ENCODE results near the gene PSME3. TPM values are rescaled to one million over a fixed set of nuclear protein-coding genes. Genes with fewer than 3 reads are reported as not detected.

The PSME3 gene
- total and polyA plus RNA-seq, 2 of the 13 experiments (the other 11 are each of a cell fraction or from before 2014, with no cell fraction given): 66.3 to 135 TPM

DNA sequence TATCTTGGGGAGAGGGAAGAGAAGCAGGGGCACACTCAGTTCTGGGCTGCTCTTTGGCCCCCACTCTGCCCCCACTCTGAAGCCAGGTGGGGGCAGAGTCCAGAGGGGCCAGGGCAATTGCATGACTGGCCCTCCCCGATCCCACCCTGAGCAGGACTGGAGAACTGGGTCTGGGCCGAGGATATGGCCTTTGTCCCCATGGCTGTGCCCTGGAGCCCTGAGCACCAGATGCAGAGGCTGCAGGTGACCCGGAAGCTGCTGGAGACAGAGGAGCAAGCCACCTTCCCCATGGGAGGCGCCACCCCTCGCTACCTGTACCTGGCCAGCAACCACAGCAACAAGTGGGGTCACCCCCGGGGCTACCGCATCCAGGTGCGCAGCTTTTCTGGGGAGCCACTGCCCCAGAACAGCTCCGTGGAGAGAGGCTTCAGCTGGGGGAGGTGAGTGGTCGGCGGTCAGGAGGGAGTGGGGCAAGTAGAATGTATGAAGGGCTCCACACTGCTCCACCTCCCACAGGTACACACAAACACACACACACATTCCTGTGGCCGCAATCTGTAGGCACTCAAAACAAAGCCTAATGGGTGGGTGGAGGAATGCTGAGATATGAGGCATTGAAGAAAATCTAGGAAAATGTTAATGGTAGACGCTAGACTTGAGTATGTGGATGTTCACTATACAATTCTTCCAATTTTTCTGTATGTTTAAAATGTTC lies 39.2 kb downstream of the PSME3 start (continued):
- peak; percentile 53 for TF ChIP-seq PAXIP1 (CRISPR knock-in tag; conservative IDR thresholded peaks at IDR 0.05)
- TF ChIP-seq ZNF605 (CRISPR knock-in tag; IDR thresholded peaks at IDR 0.05): peak; percentile 23; the same call in 1 of the 2 replicates
- TF ChIP-seq ZNF563 (CRISPR knock-in tag; IDR thresholded peaks at IDR 0.05): no peak
- TF ChIP-seq ZNF282 (IDR thresholded peaks at IDR 0.05; ENCODE audit: partially characterized antibody): no peak
- TF ChIP-seq RBFOX2 (IDR thresholded peaks at IDR 0.05; ENCODE audit: low read depth, low read length): no peak
- TF ChIP-seq, protein P1, sequence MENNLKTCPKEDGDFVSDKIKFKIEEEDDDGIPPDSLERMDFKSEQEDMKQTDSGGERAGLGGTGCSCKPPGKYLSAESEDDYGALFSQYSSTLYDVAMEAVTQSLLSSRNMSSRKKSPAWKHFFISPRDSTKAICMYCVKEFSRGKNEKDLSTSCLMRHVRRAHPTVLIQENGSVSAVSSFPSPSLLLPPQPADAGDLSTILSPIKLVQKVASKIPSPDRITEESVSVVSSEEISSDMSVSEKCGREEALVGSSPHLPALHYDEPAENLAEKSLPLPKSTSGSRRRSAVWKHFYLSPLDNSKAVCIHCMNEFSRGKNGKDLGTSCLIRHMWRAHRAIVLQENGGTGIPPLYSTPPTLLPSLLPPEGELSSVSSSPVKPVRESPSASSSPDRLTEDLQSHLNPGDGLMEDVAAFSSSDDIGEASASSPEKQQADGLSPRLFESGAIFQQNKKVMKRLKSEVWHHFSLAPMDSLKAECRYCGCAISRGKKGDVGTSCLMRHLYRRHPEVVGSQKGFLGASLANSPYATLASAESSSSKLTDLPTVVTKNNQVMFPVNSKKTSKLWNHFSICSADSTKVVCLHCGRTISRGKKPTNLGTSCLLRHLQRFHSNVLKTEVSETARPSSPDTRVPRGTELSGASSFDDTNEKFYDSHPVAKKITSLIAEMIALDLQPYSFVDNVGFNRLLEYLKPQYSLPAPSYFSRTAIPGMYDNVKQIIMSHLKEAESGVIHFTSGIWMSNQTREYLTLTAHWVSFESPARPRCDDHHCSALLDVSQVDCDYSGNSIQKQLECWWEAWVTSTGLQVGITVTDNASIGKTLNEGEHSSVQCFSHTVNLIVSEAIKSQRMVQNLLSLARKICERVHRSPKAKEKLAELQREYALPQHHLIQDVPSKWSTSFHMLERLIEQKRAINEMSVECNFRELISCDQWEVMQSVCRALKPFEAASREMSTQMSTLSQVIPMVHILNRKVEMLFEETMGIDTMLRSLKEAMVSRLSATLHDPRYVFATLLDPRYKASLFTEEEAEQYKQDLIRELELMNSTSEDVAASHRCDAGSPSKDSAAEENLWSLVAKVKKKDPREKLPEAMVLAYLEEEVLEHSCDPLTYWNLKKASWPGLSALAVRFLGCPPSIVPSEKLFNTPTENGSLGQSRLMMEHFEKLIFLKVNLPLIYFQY (CRISPR knock-in tag; IDR thresholded peaks at IDR 0.05; ENCODE audit: borderline replicate concordance): peak; percentile 70; the same call in 1 of the 2 replicates
- TF ChIP-seq ZNF772 (CRISPR knock-in tag; IDR thresholded peaks at IDR 0.05): 0 out of 2 replicates have a peak, but pooled peaks have one; percentile 27
- TF ChIP-seq, protein P2, sequence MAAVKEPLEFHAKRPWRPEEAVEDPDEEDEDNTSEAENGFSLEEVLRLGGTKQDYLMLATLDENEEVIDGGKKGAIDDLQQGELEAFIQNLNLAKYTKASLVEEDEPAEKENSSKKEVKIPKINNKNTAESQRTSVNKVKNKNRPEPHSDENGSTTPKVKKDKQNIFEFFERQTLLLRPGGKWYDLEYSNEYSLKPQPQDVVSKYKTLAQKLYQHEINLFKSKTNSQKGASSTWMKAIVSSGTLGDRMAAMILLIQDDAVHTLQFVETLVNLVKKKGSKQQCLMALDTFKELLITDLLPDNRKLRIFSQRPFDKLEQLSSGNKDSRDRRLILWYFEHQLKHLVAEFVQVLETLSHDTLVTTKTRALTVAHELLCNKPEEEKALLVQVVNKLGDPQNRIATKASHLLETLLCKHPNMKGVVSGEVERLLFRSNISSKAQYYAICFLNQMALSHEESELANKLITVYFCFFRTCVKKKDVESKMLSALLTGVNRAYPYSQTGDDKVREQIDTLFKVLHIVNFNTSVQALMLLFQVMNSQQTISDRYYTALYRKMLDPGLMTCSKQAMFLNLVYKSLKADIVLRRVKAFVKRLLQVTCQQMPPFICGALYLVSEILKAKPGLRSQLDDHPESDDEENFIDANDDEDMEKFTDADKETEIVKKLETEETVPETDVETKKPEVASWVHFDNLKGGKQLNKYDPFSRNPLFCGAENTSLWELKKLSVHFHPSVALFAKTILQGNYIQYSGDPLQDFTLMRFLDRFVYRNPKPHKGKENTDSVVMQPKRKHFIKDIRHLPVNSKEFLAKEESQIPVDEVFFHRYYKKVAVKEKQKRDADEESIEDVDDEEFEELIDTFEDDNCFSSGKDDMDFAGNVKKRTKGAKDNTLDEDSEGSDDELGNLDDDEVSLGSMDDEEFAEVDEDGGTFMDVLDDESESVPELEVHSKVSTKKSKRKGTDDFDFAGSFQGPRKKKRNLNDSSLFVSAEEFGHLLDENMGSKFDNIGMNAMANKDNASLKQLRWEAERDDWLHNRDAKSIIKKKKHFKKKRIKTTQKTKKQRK (IDR thresholded peaks at IDR 0.05; ENCODE audit: low read length): no peak
- no peak for TF ChIP-seq GABPA (IDR thresholded peaks at IDR 0.05; ENCODE audit: low read depth, low read length)
- TF ChIP-seq GABPA (CRISPR knock-in tag; IDR thresholded peaks at IDR 0.05; ENCODE audit: low read depth): no peak
- TF ChIP-seq ZNF10 (CRISPR knock-in tag; IDR thresholded peaks at IDR 0.05; ENCODE audit: borderline replicate concordance, low read depth): no peak
- TF ChIP-seq SOX6 (IDR thresholded peaks at IDR 0.05): no peak
- TF ChIP-seq SOX6 (CRISPR knock-in tag; IDR thresholded peaks at IDR 0.05): peak; percentile 22

All from HepG2 (cell line).